Measurements from ENCODE around the gene IFITM5.

The IFITM5 gene

DNA sequence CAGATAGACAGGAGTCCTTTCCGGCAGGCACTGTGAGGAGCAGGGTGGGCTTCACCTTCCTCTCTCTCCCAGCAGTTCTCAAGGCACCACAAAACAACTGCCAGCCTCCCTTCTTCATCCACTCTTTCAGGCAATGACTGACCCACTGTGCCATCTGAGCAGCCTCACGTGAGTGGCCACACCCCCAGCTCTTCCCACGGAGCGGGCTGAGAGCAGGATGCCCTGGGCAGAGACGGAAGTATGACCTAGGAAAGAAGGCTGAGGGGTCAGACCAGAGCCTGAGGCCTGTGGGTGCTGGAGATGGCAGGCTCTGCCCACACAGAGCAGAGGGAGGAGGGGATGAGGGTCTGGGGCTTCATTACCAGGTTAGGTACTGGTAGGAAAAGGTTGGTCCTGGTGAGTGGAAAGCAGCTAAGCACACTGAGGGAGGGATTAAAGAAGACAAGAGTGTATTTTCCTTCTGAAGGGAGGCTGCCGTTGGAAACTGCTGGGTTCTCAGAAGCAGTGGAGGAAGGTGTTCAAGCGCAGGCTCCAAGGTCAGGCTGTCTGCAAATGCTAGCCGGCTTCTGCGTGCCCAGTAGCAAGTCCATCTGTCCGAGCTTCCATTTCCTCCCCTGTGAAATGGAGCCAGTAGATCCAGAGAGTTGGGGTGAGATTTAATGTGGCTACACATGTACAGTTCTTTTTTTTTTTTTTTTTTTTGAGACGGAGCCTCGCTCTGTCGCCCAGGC, 16.5 kb downstream of the IFITM5 start:
- no peak for DNase-seq

GRCh38 chr11:282171-282570, 17.2 kb downstream of the IFITM5 start:
- no peak for DNase-seq

- DNase-seq = no peak
These were observed 17.7 kb downstream of the IFITM5 start for GRCh38 chr11:281486-282161.

- DNase-seq = no peak
These were observed 18.4 kb downstream of the IFITM5 start for GRCh38 chr11:280706-281485.

- DNase-seq = peak; percentile 24
These were observed 19.2 kb downstream of the IFITM5 start for GRCh38 chr11:279966-280705.

- no peak for DNase-seq
These were observed 20.0 kb downstream of the IFITM5 start for GRCh38 chr11:279040-279965.

- no peak for DNase-seq
These were observed 21.1 kb downstream of the IFITM5 start, which contains the start of gene NLRP6 for GRCh38 chr11:278001-278951. NLRP6 (plus strand) TSS chr11:278407; CDS start chr11:278570, 163 bp downstream.

- no peak for DNase-seq
These were observed 23.1 kb downstream of the IFITM5 start for GRCh38 chr11:276219-276618.

GRCh38 chr11:272931-273198, 26.5 kb downstream of the IFITM5 start:
- no peak for DNase-seq

- DNase-seq = no peak
These were observed 27.0 kb downstream of the IFITM5 start for GRCh38 chr11:272195-272930.

GRCh38 chr11:271319-271715, 28.0 kb downstream of the IFITM5 start:
- no peak for DNase-seq

DNA sequence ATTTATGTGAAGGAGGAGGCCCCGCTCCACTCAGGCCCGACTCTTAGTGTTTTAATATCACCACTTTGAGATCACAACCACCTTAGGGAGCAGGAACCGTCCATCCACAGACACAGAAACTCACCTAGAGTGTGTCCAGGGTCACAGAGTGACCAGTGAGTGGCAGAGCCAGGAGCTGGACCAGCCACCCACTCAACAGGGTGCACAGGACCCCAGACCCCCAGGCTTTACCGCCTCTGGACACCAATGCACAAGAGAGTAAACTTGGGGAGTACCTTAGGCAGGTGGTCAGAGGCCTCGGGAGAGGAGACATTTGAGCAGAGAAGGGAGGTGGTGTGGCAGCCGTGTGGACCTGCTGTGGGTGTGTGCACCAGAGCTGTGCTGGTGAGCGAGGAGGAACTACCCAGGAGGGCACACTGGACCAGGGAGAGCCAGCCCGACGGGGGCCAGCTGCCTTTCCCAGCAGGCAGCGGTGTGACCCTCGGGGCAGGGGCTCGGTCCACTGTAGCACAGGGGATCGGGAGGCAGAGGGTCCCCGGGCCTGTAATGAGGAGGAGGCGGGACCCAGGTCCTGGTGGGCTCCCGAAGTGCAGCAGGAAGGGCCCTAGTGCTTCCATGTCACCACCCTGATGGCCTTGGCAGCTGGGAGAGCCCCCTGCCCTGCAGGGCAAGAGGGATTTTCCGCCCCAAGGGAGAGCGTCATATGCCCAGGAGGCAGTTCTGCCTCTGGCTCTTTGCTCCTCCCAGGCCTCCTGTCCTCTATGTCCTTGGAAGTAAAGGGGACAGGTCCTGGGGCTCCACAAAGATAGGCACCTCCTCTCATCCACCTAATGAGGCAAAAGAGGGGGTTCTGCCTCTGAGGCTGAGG, 28.6 kb downstream of the IFITM5 start:
- DNase-seq = no peak

- DNase-seq = no peak
These were observed 30.0 kb downstream of the IFITM5 start for GRCh38 chr11:269146-269890.

- peak; percentile 11 for DNase-seq
These were observed 30.6 kb downstream of the IFITM5 start for GRCh38 chr11:268716-269145.

GRCh38 chr11:267491-267994, 31.8 kb downstream of the IFITM5 start:
- no peak for DNase-seq

DNA sequence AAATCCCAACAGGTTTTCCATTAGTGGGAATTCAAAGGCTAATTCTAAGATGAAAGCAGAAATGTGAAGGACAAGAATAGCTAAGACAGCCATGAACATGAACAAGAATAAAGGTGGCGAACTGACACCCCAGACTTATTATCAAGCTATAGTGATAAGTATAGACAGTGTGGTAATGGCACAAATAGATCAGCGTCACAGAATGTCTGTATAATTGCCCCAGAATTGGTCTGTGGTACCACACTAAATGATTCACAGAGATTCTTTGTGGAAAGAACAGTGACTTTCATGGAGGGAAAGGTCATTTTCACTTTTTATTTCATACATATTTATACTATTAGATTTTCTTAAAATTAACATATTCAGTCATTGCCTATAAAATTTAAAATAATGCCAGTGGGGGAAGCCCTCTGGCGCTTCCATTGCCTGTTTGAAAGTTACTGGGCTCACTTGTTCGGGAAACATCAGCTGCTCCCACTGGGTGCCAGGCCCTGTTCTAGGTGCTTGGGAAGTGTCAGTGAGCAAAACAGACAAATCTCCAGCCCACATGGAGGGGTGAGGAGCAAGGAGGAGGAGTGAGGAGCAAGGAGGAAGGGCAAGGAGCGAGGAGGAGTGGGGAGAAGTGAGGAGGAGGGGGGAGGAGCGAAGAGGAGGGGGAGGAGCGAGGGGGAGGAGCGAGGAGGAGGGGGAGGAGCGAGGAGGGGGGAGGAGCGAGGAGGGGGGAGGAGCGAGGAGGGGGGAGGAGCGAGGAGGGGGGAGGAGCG, 32.5 kb downstream of the IFITM5 start:
- DNase-seq = no peak

DNA sequence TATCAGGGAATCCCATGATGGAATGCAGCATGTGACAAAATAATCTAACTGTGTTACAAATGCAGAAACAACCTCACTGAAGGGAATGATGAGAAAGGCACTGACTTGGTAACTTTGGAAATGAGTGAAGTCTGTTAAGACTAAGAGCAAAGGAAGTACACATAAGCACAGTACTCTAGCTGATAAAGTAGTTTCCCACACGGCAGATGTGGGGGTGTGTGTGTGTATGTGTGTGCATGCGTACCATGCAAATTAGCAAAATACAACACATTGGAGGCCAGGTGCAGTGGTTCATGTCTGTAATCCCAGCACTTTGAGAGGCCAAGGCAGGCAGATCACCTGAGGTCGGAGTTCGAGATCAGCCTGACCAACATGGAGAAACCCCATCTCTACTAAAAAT, 37.7 kb downstream of the IFITM5 start:
- no peak for DNase-seq
